Psoas muscle (tissue), 8 donors: ENCODE measurements around the gene LHFPL3. TPM values are rescaled to one million over a fixed set of nuclear protein-coding genes. Genes with fewer than 3 reads are reported as not detected.

Experiments used
- ATAC-seq, 4 donors: fragments of 200-7000 bp; cut with Tn5 transposase; one replicate each; pipeline ENCODE4 v1.9.1; 2020; ENCODE audit warnings: moderate library complexity in 3 of 4, mild to moderate bottlenecking in 2 of 4
- DNase-seq, 2 donors: peaks; one replicate each; pipeline ENCODE4 v3.0.0-alpha.2; 2020
- H3K27ac ChIP-seq: fragments of 200-600 bp; one replicate; pipeline ENCODE4 v1.8.0; 2022
- H3K27me3 ChIP-seq, 3 donors: fragments of 200-600 bp in 1 of 3; one replicate each; pipeline versions ENCODE4 v1.6.1 to v1.8.0; 2013 to 2022; ENCODE audit warnings: low read length in 2 of 3, mild to moderate bottlenecking in 2 of 3, moderate library complexity in 1 of 3; ENCODE audit not compliant: insufficient read depth in 3 of 3
- H3K36me3 ChIP-seq, 2 donors: fragments of 200-600 bp in 1 of 2; one replicate each; pipeline versions ENCODE4 v1.6.1 to v1.8.0; 2013 to 2022; ENCODE audit warnings: low read depth in 1 of 2, mild to moderate bottlenecking in 1 of 2, moderate library complexity in 1 of 2; ENCODE audit not compliant: insufficient read depth in 1 of 2
- H3K4me1 ChIP-seq: fragments of 200-600 bp; one replicate; pipeline ENCODE4 v1.8.0; 2022
- H3K4me3 ChIP-seq: fragments of 200-600 bp; one replicate; pipeline ENCODE4 v1.8.0; 2022; ENCODE audit warnings: mild to moderate bottlenecking
- H3K9me3 ChIP-seq: fragments of 200-600 bp; one replicate; pipeline ENCODE4 v1.8.0; 2022
- CTCF ChIP-seq: fragments of 200-600 bp; IDR thresholded peaks from one replicate; pipeline ENCODE4 v1.8.0; 2022; ENCODE audit warnings: antibody characterized with exemption
- WGBS, 3 donors: extraction: QIAGEN DNeasy Blood & Tissue Kit; methylation state at CpG; one replicate each; pipeline versions ENCODE4 v1.1.6 to v1.1.7; 2013; 5-methylcytosine and 5-hydroxymethylcytosine counted together
- intact Hi-C, 2 donors: fragments of 100-400 bp; cut with DNase I; formaldehyde crosslinking; loops; one replicate each; pipeline versions ENCODE4 v1.11.0 to v1.14.2; 2022
- polyA plus RNA-seq, 3 donors: library from polyadenylated mRNA; stranded (reverse); fragments of 200-250 nt; gene quantifications; one replicate each; pipeline ENCODE4 v1.2.3, GENCODE V29; 2013
- total RNA-seq, 4 donors: library from RNA; stranded (reverse); fragmentation: NEBNext Ultra II Directional in 2 of 4; extraction: Animal tissue kit (Norgen Biotek cat#: 25700) in 2 of 4; gene quantifications; one replicate each; pipeline versions ENCODE4 v1.2.1 to v1.2.4, GENCODE V29; 2021 to 2023
- donor health status: healthy with polysubstance abuse.
- donor health status: DM: no; HTN: no; CAD: no; lungs with moderate emphysema.
- donor health status: Bipolar disorder and iron deficiency.
- donor health status: healthy.
- donor health status: DM: yes; HTN: yes; CAD: no.
- donor health status: DM: no; HTN: no; CAD: no.
- donor health status: DM: no; HTN: no; CAD: no.
- donor health status: DM: yes; HTN: yes; CAD: no.

LHFPL3 gene
- total and polyA plus RNA-seq, 7 donors: not detected

GRCh38 chr7:104363355-104363754 is 35.0 kb downstream of the LHFPL3 start:
- no peak for ATAC-seq
- no peaks in the 10 kb centered on the region for H3K36me3 ChIP-seq
- no peaks in the 10 kb centered on the region for H3K27me3 ChIP-seq
- H3K4me1 ChIP-seq: no peaks in the 10 kb centered on the region
- intact Hi-C loops: no loop called here
- no peak for DNase-seq
- no peaks in the 10 kb centered on the region for H3K9me3 ChIP-seq
- H3K27ac ChIP-seq: no peak overlapping the region
- WGBS, 3 donors: 80 to 89% (median 82%) methylated on average over 5 of the region's 5 CpGs
- no peak overlapping the region for H3K4me3 ChIP-seq
- no peak for TF ChIP-seq CTCF

DNA sequence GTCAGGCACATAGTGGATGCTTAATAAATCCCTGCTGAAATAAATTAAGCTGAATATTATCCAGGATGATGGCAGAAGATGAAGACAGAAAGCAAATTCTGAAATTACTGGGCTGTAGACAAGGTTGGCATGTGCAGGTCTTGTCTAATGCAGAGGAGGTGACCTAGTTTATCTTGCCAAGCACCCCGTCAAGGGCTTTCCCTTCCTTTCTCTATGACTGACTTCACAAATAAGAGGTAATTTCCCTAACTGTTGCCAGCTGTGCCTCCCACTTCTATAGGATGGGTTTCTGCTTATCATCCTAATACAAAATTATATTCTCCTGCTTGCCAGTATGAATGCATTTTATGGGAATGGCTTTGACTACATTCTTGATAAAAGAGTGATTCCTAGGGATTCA is 38.0 kb downstream of the LHFPL3 start:
- no peak for TF ChIP-seq CTCF
- Histone ChIP-seq H3K9me3 (no peaks in the 10 kb centered on the region), H3K27me3 (no peaks in the 10 kb centered on the region), H3K4me1 (no peaks in the 10 kb centered on the region), H3K27ac (no peak overlapping the region), H3K4me3 (no peak overlapping the region), H3K36me3 (no peaks in the 10 kb centered on the region)
- ATAC-seq (no peak), DNase-seq (no peak)
- WGBS, 3 donors: 42 to 70% (median 68%) methylated on average over 1 of the region's 1 CpG
- intact Hi-C loops: no loop called here

DNA sequence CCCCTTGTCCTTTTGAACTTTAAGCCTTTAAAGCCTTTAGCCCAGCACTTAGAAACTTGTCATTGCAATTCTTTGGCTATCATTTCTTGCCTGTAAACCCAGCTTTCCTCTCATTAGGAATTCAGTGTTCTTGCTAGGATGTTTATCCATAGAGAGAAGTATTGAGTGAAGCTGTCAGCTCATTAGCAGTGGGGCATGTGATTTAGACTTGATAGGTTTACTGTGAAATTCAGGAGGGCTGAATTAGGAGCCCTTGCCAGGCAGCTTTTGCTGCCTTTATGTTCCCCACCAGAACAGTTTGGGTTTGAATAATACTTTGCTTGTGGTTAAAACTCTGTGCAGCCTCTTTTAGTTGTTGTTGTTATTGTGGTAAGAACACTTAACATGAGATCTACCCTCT is 39.5 kb downstream of the LHFPL3 start:
- intact Hi-C loops: no loop called here
- no peak overlapping the region for H3K27ac ChIP-seq
- H3K36me3 ChIP-seq: no peaks in the 10 kb centered on the region
- ATAC-seq (no peak), DNase-seq (no peak)
- no peaks in the 10 kb centered on the region for H3K27me3 ChIP-seq
- TF ChIP-seq CTCF: no peak
- no peak overlapping the region for H3K4me3 ChIP-seq
- H3K4me1 ChIP-seq: no peaks in the 10 kb centered on the region
- no peaks in the 10 kb centered on the region for H3K9me3 ChIP-seq

DNA sequence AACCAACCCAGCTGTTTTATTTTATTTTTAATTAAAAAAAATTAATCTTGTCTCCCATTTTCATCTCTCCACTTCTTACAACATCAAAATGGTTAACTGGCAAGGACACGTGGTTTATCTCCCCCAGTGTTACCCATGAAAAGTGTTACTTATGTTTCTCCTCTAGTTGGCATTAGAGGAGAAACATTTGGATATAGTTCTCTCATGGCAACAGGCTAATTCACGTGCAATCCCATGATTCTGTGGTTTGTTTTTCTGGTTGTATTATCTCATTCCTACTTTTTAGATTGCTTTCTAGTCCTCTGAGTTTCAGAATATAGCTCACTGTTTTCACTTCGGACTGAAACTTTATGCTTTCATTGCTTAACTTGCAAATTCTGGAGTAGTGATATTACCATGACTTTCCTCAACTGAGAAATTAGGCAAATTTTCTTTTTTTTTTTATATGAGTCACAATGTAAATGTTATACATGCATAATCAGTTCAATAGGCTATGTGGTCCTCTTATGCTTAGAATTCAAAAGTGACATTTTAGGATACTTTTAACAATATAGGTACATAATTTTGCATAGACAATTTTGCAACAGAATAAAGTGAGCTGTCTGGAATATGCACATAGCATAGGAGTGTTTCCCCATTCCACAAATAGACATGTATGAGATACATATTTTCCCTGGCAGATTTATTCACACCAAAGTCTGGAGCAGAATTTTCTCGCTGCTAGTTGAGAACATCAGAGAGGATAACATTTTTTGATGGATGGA is 43.0 kb downstream of the LHFPL3 start:
- no peak overlapping the region for H3K27ac ChIP-seq
- H3K27me3 ChIP-seq: no peaks in the 10 kb centered on the region
- H3K36me3 ChIP-seq: no peaks in the 10 kb centered on the region
- no peaks in the 10 kb centered on the region for H3K4me1 ChIP-seq
- no peak for DNase-seq
- no peak overlapping the region for H3K4me3 ChIP-seq
- TF ChIP-seq CTCF: no peak
- no peak for ATAC-seq
- WGBS, 3 donors: 54 to 59% (median 55%) methylated on average over 4 of the region's 4 CpGs
- intact Hi-C loops: no loop called here
- no peaks in the 10 kb centered on the region for H3K9me3 ChIP-seq

DNA sequence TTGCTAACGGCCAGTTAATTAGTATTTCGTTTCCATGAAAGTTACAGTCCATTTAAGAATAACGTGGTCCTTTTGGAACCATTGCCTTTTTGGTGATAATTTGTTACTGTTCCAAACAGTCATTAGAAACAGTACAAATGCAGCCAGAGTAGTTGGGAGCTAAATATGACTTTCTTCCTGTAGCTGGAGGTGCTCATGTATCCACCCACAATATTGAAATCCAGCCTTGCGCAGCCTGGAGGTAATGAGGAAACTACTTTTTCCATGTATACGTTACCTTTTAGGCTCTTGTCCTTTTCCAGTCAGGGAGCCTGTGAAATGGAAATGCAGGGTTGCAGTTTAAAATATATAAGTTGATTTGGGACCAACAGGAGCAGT is 43.6 kb downstream of the LHFPL3 start:
- Histone ChIP-seq H3K4me1 (no peaks in the 10 kb centered on the region), H3K9me3 (no peaks in the 10 kb centered on the region), H3K27ac (no peak overlapping the region), H3K27me3 (no peaks in the 10 kb centered on the region), H3K36me3 (no peaks in the 10 kb centered on the region), H3K4me3 (no peak overlapping the region)
- no peak for TF ChIP-seq CTCF
- 52 to 68% (median 62%) methylated on average over 5 of the region's 5 CpGs for WGBS, 3 donors
- intact Hi-C loops: no loop called here
- DNase-seq (no peak), ATAC-seq (no peak)
